NK-92 (cell line): Measurements from ENCODE around the gene TRAF1.

Source experiments
- DNase-seq: peaks from one replicate; lab custom pipeline; 2025; ENCODE audit not compliant: unreplicated experiment; lab: John Stamatoyannopoulos, UW

The TRAF1 gene

DNA sequence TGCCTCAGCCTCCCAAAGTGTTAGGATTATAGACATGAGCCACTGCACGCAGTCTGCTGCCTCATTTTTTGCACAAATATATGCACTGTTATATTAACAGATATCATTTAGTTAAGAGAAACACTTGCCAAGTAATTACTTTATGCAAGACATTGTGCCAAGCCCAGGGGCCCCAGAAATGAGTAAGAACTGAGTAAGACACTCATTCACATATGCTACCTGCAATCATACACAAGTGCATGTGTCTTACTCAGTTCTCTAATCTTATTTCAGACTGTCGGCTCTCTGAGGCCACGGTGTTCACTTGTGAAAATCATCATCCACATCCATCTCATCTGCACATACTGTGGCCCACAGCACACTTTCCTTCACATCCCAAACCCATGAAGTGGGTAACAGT, 16.0 kb downstream of the TRAF1 start:
- no peak for DNase-seq

DNA sequence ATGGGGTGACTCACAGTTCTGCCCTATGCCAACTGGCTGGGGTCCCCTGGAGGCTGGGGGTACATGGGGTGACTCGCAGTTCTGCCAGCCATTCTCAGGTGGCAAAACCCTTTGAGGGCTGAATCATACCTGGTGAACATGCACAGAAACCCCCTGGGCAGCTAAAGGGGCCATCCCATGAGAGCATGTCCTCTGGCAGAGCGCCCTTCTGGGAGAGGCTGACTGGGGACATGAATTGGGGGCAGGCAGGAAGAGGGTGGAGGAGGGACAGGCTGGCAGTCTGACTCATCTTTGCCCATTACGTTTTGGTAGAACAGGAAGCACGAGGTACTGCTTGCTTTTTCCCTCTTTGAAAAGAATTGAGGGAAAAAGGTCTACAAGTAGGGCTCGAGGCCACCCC, 16.7 kb downstream of the TRAF1 start:
- no peak for DNase-seq

DNA sequence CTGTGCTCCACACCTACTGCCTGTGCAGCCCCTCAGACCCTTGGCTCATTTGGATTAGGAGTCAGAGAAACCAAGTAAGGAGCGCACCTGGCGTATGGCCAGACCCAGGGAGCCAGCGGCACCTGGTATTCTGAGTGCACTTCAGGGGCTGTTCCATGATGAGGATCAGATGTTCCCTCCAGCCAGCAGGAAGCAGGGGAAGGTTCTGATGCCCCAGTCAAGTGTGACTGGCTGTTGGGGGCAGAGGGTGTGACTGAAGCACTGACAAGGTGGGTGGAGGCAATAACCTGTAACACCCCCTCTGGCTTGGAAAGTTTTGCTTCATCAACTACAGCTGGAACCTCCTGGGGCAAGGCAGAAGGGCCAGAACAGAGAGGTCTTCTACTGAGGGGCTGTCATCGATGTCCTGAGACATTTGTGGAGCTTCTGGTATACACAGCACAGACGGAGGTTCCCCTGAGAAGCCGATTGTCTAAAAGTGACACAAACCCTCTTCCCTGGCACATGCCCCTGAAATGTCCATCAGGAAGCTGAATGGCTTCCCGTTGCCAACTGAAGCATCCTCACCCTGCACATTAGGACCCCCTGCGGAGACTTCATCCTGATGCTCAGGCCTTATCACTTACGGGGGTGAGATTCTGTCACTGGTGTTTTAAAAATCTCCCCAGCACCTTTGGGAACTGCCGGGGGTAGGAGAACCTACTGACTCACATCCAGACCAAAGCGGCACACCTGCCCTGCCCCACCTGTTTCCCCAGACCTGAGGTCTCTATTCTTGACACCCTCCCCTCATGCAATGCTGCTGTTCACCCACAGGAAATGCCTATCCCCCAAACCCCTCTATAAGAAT, 21.1 kb downstream of the TRAF1 start:
- no peak for DNase-seq

DNA sequence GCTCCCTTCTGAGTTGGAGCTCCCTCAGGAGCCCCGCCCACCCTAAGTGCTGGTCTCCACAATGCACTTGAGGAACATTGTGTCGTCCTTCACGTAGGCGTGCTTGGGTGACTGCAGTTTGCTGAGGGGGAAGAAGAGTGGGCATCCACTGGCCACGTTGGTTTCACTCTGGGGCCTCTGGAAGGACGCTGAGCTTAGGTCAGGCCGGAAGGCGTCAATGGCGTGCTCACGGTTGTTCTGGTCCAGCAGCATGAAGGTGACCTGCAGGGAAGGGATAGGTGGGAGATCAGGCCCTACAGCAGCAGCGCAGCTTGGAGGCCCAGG, 21.7 kb downstream of the TRAF1 start:
- no peak for DNase-seq

DNA sequence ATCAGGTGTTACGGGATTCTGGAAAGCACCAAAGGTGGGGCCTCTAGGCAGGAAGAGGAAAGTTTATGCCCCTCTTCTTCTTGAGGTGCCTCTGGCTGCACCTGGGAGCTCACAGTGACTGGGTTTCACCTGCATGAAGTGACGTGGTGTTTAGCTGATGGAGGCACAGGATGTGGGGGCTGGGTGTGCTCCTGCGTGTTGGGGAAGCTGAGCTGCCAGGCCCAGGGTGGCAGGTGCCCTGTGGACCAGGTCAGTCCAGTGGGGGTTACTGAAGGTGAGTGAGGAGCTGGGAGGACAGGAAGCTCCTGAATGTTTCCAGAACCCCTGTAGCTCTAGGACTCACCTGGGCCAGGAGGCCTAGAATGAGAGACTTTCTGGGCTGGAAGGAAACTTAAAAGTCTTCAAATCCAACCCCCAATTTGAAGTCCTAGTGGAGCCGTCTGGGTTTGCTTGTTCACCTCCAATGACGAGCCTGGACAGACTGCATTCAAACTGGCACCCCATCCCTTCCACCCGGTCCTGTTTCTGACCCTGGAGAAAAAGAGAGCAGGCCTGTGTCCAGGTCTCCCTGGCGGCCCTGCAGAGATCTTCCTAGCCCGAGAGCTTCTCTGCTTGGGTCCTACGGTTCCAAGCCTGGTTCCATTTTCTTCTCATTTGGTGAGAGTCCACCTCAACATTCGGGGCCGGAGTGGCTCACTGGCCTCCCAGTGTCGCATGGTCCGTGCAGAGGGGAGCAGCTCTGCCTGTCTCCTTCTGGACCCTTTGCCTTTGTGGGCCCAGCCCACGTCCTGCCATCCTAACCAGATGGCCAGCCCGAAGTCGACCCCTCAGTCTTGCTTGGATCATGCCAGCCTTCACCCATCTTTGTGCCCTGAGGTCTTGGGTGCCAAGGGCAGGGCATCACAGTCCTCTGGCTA, 22.3 kb downstream of the TRAF1 start:
- no peak for DNase-seq

DNA sequence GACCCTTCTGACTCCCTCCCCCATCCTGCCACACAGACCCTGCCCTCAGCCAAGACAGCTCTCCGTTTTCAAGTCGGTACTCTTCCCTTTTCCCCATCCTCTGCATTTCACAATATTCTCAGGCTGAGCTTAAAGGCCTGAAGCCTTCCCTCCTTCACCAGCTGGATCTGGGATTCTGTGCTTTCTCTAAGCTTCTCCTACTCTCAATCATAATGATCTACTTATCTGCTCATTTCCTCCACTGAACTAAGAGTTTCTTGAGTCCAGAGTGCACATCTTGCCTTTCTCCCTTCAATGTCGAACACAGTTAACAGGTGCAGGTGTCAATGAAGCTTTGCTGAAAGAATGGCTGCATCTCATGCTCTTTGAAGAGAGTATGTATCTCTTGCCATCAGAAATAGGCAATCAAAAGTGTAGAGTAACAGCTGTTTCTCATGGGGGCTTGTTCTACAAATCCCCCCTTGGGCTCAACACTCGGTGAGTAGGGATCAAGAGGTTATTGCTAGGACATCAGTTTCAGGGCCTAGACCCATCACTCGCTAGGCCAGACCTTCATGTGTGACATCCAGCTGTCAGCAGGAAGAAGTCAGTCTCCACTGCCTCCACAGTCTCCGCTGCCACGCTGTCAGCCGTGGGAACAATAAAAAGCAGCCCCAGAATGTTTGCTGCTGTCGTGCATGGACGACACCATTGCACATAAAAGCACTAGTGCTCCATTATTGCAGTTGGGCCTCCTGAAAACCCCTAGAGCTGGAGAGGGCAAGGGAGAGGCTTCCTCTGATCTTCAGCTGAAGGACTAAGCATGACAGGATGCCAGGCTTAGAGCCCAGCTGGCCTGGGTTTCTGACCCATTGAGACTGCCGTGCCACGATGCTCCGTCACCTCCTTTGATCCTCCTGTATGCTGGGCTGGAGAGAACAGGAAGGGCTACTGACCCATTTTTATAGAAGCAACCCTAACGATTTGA, 23.7 kb downstream of the TRAF1 start:
- DNase-seq: no peak

DNA sequence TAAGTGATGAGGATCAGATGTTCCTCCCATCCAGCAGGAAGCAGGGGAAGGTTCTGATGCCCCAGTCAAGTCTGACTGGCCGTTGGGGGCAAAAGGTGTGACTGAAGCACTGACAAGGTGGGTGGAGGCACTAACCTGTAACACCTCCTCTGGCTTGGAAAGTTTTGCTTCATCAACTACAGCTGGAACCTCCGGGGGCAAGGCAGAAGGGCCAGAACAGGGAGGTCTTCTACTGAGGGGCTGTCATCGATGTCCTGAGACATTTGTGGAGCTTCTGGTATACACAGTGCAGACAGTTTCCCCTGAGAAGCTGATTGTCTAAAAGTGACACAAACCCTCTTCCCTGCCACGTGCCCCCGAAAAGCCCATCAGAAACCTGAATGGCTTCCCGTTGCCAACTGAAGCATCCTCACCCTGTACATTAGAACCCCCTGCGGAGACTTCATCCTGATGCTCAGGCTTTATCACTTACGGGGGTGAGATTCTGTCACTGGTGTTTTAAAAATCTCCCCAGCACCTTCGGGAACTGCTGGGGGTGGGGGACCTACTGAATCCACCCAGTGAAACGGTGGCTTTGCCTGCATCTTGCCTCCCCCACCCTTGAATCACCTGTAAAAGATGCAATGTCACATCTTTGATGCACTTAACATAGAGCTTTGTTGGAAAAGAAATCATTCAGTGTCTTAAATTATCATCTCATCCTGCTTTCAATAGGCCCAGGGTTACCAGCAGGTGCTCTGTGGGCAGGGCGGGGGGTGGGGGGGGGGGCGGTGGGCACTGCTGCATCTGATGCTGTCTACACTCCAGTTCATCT, 24.6 kb downstream of the TRAF1 start:
- DNase-seq: no peak

DNA sequence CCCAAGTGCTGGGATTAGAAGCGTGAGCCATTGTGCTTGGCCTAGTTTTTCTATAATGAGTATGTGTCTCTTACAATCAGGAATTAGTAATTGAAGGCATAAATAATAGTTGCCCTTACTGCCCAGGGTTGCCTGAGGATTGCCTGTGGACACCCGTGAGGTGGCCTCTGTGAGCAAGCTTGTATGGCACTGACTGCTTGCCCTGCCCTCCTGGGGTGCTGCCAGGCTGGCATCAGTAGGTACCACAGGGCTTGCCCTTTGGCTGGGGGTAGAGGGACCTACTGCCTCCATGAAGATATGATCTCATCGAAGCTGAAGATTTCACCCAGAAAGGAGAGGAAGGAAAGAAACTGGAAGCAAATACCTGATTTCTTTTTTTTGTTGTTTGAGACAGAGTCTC, 25.8 kb downstream of the TRAF1 start:
- DNase-seq: no peak

DNA sequence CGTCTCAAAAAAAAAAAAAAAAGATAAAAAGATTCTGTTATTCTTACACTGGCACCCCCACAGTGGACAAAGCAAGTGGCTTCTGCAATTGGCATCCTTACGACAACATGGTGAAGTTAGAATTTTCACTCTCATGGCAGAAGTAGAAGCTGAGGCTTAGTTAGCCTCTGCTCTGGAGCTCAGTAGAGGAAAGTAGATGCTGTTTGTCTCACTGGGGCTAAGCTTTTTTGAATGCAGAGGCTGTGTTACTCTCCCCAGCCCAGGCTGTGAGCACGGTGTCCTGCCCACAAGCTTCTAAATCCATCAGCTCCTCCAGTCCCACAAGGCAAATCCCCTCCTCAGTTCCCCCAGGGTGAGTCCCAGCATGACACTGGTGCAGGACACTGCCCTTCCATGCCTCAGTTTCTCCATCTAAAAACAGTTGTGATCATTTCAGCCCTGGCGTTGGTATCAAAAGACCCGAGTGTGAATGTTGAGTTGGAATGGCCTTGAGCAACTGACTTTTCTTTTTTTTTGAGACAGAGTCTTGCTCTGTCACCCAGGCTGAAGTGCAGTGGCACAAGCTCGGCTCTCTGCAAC, 27.0 kb downstream of the TRAF1 start:
- DNase-seq: no peak

DNA sequence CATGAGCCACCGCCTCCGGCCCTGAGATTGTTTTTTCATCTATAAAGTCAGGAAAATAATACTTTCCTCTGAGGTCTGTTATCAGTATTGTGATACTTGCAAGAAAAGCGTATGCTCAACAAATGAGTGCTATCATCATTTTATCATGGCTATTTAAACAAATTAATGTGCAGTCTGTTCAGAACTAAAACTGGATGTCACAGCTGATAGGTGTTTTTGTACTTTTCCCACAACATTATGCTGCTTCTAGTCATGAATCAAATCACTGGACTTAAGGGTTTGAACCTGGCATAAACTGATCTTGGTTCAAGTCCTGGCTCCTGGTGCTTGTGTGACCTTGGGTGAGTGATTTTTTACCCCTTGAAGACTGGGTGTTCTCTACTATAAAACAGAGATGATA, 28.2 kb downstream of the TRAF1 start:
- no peak for DNase-seq

DNA sequence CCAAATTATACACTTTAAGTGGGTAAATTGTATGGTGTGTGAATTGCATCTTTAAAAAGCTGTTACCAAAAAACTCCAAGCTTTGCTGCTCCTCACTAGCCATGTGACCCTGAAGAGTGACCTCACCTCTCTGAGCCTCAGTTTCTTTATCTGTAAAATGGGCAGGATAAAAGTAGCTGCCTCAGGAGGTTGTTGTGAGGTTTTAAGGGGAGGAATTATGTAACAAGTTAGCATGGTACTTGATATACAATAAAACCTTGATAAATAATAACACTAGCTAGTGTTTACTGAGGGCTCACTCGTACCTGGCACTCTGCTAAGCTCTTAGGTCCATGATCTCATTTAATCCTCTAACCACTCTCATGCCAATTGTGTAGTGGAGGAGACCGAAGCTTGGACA, 30.6 kb downstream of the TRAF1 start:
- DNase-seq: no peak

DNA sequence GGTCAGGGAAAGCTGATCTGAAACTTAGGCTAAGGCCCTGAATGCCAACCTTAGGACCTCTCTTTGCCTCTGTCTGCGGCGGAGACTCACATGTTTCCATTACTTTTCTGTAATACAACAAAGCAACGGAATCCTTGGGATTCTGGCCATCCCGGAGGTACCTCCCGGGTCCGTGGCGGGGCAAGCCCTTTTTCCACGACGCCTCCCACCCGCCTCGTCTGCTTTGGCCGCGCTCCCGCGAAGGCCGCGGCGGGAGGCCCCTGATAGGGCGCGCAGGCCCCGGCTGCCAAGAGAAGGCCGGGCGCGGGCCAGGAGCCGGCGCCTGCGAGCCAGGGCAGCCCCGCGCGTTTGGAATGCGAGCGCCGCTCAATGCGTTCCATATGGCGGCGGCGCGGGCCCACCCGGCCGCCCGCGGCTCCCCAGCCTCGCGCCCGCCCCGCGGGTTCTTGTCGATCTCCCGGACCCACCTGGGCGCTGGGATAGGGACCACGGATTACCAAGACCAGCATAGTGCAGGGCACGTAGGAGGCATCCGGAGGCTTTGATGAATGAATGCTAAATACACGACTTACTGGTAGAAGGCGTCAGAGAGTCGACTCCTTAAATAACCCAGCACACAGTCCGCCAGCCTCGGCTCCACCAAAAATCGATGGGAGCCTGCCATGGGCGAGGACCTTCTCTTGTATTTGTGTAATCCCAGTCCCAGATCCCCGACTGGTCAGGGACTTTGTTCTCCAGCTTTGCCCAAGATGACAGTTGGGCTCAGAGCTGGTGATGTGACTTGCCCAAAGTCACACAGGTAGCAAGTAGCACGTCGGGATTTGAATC, 32.1 kb downstream of the TRAF1 start:
- DNase-seq: no peak

DNA sequence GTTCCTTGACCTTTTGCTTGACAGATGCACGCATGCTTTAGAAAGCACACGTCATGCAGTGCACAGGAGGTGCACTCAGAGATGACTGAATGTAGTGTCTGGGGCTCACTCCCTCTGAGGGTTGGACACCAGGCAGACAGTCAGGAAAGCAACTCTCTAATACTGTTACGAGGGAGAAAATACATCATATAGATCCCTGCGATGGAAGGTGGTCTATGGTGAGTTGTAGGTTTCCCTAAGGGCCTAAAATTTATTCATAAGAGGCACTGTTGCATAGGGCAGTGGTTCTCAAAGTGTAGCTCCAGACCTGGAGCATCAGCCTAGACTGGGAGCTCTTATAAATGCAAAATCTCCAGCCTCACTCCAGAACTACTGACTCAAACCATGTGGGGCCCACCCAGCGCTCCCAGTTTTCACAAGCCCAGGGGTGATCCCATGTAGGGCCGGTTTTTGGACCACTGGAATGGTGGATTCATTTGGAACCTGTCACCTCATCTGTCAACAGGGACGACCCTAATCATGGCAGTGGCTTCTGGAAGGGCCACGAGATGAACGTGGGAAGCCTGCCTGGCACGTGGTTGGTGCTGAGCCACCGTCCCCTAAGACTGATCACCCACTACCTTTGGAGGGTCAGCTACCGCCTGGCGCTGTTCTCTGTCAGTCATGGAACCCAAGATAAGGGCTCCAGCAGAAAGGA, 32.8 kb downstream of the TRAF1 start:
- no peak for DNase-seq

DNA sequence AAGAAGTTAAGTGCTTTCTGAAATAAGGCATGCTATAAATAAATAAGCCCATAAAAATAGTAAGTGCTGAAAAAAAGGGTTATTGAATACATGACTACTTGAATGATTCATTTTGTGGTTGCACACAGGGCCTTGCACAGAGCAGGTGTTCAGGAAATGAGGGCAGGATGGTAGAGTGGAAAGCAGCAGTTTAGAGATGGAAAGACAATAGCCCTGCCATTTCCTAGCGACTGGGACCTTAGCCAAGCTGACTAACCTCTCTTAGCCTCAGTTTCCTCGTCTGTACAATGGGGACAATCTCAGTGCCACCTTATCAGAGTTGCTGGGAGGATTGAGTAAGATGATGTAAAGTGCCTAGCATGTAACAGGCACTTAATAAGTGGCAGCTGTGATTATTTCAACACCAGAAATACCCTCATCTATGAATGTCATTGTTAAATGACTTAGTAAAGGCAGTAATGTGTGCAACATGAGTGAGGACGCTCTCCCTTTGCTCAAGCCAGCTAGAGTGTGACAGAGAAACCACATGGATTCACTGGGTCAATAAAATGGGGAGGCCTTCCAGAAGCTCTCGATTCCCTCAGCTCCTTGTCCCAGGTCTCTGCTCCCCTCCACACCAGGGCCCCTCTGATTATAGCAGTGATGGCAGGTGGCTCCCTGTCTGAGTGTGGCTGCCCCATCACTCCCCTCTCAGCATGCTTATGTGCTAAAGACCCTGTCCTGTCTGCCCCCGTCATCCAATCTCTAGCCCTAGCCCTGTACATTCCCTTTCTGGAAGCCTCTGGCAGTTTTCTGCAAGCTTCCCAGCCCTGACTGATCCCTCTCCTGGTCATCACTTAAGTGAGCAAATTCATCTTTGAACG, 33.6 kb downstream of the TRAF1 start:
- no peak for DNase-seq

DNA sequence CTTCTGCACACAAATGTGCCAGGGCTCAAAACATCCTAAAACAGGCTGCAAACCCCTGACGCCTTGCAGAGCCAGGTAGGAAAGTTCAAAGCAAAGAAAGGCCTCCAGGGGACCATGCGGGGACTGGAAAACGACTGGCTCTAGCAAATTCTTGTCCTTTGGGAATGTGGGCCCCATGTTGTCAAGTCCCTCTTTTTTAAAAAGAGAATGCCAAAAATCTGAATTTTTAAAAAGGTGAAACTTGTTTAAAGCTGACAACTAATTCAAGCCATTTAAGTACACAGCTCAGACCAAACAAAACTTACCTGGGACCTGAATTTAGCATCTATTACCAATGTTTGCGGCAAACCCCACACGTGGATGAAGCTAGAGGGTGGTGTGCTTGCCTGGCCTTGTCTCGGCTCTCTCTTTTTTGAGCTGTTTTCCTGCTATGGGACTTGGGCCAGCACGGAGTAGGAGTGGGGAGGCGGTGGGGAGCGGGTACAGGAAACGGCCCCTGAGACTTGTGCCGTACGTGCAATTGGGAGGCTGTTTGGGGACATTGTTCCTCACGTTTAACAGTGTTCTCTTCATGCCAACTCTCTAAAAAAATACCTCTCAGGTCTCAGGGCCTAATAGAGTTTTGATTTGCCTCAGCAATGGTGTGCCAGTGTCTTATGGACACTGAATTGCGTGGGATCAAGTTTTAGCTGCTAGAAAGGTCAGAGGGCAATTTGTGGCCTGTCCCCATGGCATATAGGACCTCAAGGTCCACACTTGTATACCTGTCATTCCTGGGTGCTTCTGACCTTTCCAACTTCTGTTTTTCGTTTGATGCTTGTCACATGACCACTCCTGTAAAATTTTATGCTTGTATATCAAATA, 34.5 kb downstream of the TRAF1 start:
- DNase-seq: no peak

DNA sequence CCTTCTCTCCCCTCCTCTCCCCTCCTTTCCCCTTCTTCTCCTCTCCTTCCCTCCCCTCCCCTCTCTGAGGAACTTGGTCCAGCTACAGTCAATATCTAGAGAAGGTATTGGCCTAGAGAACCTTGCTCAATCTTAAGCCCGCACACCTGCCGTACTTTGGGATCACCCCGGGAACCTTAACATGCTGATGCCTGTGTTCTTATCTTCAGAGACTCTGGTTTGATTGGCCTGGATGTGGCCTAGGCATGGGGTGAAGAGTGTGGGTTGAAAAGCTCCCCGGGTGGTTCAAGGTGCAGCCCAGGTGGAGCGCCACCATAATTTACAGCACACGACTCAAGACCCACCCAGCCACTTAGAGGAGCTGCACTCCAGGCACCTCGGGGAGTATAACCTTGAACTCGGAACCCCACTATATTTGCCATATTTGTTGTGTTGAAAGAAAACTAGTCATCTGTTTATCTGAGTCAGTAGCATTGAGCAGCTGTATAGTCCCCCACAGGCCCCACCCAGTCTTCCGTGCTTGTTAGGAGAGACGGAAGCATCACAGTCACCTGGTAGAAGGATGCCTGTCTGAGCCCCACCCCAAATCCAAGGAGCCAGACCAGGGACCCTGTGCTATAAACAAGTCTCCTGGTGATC, 35.2 kb downstream of the TRAF1 start:
- DNase-seq: no peak
